GM21529 (cell line): ENCODE measurements around the gene AGBL4.
"Not testable (repeated sequence)": the region's sequence is repeated elsewhere in the genome, so short reads cannot be mapped to it uniquely, and the experiment has no call there.

ENCODE experiments used
- ATAC-seq: cut with Tn5 transposase; IDR thresholded peaks from one replicate; pipeline ENCODE4 v1.9.1; 2021; ENCODE audit not compliant: unreplicated experiment

Gene AGBL4

GRCh38 chr1:49448200-49448599, 575.6 kb downstream of the AGBL4 start:
- ATAC-seq, result no peak

DNA sequence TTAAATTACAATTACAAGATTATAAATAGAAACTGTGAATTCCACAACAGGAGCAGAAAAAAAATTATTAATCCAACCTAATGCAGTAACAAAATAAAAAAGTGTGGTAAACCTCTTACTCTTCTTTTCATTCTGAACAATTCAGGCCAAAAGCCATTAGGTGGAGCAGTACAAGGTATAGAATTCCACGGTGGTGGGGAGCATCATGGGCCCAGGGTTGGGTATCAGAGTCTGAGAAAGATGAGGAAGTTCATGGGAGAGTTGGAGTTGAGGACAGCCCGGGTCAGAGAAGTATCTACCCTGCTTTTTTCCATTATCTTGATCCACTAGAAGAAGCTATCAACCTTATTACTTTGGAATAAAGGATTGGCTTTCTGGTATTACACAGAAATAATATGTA, 586.9 kb downstream of the AGBL4 start:
- ATAC-seq, result no peak

- no peak for ATAC-seq
Observed at GRCh38 chr1:49435291-49435690, 588.5 kb downstream of the AGBL4 start.

GRCh38 chr1:49424782-49425181, 599.0 kb downstream of the AGBL4 start:
- no peak for ATAC-seq

DNA sequence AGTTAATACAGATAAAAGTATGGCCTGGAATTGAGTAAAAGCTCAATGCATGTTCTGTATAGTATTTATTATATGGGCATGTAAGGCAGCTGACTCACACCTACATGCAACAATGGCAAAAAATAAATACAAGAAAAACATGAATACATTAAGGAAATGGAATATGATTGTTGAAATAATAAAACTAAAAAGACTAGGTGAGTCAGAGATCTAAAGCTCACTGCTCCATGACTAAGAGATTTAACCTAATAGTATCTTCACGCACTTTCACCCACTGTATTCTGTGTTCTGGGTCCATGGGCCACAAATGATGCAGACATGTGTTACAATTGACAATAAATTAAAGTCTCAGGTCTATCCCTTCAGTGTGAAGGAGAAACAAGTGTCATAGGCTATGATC, 607.0 kb downstream of the AGBL4 start:
- ATAC-seq, result no peak

- ATAC-seq, result no peak
Observed at GRCh38 chr1:49408346-49408745, 615.4 kb downstream of the AGBL4 start.

DNA sequence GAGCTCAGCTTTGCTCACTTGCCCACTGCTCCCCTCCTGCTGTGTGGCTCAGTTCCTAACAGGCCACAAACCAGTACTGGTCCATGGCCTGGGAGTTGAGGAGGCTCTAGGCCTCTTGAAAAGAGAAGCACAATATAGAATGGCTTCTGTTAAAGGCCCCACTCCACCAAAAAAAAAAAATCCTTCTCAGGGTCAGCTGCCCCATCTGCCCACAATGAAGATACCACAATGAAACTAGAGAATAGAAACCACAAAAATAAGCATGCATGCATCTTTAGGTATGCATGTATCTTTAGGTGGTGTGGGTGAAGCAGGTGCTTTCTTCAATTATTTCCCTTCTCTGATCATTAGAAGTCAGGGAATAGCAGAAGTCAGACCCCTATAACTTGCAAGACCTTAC, 626.7 kb downstream of the AGBL4 start:
- no peak for ATAC-seq

- no peak for ATAC-seq
Observed at GRCh38 chr1:49394200-49394599, 629.6 kb downstream of the AGBL4 start.

- no peak for ATAC-seq
Observed at GRCh38 chr1:49389699-49390098, 634.1 kb downstream of the AGBL4 start.

DNA sequence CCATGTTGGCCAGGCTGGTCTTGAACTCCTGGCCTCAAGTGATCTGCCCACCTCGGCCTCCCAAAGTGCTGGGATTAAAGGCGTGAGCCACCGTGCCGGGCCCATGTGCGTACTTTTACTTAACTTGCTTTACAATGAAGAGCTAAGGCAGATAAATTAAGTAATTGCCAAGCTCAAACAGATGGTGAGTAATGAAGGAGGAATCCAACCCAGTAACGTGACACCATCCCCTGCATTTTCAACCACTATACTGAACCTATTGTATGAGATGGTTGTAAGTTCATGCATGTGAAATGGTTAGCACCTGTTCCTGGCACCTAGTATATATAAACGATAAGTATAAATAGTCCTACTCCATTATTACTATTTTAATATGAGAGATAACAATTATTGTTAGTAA, 659.1 kb downstream of the AGBL4 start:
- no peak for ATAC-seq

- no peak for ATAC-seq
Observed at GRCh38 chr1:49363628-49364027, 660.1 kb downstream of the AGBL4 start.

- ATAC-seq, result no peak
Observed at GRCh38 chr1:49358036-49358435, 665.7 kb downstream of the AGBL4 start.

DNA sequence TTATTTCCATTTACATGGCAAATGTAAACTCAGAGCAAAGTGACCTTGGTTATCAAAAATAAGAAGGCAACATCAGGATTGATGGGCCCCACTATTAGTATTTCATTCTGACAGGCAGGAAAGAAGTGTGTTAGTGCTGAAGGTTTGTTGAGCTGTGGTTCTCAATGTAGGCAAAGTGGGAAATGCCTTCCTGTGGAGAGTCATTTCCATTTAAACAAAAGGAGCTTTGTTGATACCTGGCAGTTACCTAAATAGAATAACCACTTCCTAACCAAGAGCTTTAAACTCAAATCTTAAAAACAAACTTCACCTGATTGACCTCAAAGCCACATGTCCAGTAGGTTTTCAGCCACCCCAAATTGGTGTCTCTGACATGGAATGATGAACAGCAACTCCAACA, 667.2 kb downstream of the AGBL4 start:
- ATAC-seq, result no peak

DNA sequence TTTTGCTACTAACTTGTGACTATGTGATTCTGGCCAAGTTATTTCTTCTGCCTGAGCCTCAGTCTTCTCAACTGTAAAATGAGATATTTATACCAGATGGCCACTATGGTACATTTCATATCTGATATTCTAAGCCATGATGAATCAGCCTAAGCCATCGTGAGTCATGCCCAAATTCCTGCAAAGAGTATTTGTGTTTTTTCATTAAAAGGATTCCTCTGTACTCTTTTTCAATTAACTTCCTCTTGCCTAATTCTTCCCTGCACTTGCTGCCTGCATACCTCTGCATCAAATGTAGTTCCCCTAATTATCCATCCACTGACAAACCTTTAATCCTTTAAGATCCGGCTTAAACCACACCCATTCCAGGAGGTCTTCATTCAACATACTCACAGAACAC, 672.0 kb downstream of the AGBL4 start:
- no peak for ATAC-seq

DNA sequence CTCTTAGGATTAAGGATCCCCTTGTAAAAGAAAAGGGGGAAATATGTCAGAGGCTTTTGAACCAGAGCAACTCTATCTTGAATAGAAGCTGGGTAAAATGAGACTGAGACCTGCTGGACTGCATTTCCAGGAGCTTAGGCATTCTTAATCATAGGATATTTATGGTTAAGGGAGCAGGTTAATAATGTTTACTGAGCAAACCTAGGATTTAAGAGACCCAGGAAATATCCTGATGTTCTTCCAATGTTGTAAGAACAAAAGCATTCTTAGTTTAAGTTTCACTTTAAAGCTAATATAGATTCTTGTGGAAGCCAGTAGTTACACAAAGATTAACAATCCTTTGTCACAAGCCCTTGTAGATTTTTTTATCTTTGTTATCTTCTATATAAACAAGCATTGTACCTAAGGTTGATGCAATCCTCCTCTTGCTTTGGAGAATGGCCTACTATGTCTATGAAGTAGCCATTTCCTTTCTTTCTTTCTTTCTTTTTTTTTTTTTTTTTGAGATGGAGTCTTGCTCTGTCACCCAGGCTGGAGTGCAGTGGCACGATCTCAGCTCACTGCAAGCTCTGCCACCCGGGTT, 676.9 kb downstream of the AGBL4 start:
- no peak for ATAC-seq

GRCh38 chr1:49340576-49340975, 683.2 kb downstream of the AGBL4 start:
- ATAC-seq, result no peak

- ATAC-seq, result no peak
Observed at GRCh38 chr1:49339043-49339442, 684.7 kb downstream of the AGBL4 start.

- no peak for ATAC-seq
Observed at GRCh38 chr1:49337251-49337650, 686.5 kb downstream of the AGBL4 start.

- no peak for ATAC-seq
Observed at GRCh38 chr1:49333906-49334305, 689.8 kb downstream of the AGBL4 start.

GRCh38 chr1:49331066-49331852, 692.5 kb downstream of the AGBL4 start:
- ATAC-seq, result no peak

DNA sequence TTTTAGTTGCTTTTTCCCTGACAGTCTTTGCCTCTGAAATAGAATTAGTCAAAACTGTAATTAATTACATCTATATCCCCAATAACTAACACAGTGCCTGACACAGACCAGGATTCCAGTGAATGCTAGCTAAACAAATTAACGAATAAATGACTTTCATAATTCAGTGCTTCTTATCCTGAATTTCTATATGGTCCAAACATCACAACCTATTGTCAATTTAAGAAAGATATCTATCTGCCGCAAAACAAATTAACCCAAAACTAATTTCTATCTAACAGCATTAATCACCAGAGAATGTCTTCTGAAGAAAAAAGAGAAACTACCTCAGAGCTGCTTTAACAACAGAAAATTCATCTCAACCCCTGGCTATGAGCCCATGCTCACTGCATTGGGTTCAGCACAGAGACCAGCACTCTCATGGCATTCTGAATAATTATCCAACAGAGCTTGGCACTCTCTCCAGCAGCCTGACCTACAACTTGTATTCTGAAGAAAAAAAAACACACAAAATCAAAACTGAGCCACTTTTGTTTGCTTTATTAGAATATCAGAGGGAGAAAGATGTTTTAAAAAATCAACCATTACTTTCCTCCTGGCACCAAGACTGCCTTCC, 699.7 kb downstream of the AGBL4 start:
- no peak for ATAC-seq

DNA sequence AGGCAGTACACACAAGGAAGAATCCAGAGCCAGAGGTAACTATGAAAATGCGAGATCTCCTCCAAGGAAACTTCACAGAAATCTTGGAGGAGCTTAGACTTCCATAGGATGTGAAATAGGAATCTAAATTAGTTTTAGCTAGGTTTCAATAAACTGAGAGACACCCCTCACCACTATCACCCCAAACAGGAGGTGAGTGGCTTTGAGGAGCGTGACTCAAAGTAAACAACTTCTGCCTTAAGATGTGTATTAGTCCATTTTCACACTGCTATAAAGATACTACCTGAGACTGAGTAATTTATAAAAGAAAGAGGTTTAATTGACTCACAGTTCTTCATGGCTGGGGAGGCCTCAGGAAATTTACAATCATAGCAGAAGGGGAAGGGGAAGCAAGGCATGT, 703.3 kb downstream of the AGBL4 start:
- not testable (repeated sequence) for ATAC-seq
